Measurements from ENCODE around the gene HRG.
"Not testable (repeated sequence)": the region's sequence is repeated elsewhere in the genome, so short reads cannot be mapped to it uniquely, and the experiment has no call there.

Gene HRG, protein sequence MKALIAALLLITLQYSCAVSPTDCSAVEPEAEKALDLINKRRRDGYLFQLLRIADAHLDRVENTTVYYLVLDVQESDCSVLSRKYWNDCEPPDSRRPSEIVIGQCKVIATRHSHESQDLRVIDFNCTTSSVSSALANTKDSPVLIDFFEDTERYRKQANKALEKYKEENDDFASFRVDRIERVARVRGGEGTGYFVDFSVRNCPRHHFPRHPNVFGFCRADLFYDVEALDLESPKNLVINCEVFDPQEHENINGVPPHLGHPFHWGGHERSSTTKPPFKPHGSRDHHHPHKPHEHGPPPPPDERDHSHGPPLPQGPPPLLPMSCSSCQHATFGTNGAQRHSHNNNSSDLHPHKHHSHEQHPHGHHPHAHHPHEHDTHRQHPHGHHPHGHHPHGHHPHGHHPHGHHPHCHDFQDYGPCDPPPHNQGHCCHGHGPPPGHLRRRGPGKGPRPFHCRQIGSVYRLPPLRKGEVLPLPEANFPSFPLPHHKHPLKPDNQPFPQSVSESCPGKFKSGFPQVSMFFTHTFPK

DNA sequence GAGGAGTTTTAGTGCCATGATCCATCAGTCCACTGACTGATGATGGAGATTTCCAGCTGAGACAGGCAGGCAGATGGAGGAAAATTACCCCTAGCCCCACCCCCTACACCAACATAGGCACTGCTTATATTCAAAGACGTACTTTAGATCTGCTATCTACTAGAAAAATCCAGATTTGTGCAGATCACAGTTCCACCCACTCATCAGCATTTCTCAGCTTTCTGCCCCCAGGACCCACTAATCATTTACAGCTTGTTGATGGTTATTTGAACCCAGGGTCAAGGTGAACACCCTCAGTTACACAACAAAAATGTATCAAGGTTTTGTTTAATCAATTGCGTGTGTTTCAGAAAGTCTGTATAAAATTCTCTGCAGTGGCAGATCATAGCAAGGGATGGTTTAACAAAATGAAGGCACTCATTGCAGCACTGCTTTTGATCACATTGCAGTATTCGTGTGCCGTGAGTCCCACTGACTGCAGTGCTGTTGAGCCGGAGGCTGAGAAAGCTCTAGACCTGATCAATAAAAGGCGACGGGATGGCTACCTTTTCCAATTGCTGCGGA, at the start of gene HRG:
HRG (plus strand) TSS at position 390 of the 564 bp plus-strand sequence; CDS start at position 408, 18 bp downstream.
- DNase-seq: no peak

DNA sequence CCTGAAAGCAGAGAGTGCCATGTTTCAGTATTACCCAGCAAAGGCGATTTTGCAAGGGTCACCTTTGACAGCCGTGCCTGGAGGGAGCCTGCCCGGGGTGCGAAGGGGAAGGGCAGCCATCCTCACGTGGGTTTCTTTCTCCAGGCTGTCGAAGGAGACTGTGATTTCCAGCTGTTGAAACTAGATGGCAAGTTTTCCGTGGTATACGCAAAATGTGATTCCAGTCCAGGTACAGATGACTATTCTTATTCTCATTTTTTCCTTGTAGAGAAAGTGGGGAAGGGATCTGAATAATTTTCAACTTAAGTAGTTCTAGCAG, 49.6 kb upstream of the HRG start:
- no peak for DNase-seq

DNA sequence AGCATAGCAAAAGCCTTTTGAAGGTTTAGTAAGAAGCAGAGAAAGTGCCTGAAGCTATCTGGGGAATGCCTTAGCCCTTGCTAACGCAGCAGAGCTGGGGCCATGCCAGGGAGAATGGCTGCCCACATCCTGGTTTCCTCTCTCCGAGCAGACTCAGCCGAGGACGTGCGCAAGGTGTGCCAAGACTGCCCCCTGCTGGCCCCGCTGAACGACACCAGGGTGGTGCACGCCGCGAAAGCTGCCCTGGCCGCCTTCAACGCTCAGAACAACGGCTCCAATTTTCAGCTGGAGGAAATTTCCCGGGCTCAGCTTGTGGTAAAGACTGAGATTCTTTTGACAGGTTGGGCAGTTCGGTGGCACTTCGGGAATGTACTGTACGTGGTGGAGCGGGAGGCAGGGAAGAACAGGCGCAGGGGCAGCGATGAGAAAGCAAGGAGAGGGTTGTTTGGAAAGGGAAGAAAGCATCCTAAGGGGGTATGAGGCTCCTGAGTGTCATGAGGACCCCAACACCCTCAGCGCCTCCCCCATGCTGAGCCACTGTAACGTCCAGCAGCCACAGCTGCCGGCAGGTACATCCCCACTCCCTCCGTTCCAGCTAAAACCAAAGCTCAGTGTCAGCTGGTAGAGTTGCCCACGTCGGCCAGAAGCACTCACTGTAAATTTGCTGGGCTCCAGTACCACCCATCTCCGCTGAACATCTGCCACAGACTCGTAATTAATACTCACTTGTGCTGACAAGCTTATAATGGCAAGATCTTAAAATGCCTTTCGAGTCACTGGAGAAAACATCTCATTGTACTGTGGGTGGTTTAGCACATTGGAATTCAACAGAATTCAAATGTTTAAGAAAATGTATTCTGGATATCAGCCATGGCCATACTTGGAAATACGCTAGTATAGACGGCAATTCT, 48.5 kb upstream of the HRG start:
- peak; percentile 73 for DNase-seq

DNA sequence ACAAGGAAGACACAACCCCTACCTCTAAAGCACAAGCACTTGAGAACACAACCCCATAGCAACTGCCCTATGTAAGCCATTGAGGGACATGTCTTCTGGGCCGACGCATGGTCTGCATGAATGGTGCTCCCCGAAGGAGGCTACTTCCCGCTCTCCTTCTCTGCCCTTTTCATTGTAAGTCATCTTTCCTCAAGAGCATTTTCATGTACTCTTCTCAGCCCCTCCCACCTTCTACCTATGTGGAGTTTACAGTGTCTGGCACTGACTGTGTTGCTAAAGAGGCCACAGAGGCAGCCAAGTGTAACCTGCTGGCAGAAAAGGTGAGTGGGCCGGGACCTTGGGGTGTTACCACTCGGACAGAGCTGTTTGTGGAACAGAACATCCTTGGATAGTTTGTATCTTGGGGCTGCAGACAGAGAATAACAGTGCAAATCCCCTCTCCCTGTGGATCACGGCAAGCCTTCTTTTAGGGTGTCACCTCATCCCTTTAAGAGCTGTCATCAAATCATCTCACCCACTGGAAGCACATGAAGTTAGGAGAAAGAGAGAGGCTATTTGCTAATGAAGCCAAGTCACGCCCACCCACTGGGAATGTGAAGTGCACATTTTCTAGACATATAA, 47.4 kb upstream of the HRG start:
- DNase-seq: no peak

DNA sequence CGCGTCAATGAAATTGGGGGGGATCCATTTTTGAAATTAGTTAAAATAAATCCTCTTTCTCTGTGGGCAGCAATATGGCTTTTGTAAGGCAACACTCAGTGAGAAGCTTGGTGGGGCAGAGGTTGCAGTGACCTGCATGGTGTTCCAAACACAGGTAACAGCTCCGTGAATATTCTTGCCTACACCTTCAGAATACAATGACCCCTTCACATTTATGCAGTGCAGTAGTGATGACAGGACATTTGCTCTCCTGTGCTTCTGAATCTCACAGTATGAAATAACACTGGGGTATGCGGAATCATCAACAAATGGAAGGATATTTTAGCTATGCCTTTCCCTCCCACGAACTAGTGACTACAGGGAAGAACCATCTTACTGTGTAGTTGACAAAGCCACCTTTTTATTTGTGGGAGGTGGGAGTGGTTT, 46.0 kb upstream of the HRG start:
- no peak for DNase-seq

DNA sequence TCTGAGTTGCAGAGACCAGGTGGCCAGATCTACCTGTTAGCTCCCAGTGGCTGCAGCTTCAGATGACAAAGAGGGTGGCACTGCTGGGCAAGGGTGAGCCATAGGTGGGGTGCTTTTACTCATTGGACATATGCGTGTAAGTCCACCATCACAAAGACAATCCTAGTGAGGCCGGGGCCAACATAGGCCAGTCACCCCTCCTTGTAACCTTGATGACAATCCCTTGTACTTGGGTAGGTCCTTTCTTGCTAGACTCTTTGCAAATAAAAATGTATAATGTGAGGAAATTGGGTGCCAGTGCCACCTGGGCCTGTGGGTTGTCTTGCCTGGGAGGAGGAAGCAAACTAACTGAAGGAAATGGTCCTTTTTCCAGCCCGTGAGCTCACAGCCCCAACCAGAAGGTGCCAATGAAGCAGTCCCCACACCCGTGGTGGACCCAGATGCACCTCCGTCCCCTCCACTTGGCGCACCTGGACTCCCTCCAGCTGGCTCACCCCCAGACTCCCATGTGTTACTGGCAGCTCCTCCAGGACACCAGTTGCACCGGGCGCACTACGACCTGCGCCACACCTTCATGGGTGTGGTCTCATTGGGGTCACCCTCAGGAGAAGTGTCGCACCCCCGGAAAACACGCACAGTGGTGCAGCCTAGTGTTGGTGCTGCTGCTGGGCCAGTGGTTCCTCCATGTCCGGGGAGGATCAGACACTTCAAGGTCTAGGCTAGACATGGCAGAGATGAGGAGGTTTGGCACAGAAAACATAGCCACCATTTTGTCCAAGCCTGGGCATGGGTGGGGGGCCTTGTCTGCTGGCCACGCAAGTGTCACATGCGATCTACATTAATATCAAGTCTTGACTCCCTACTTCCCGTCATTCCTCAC, 45.4 kb upstream of the HRG start:
- DNase-seq: no peak

DNA sequence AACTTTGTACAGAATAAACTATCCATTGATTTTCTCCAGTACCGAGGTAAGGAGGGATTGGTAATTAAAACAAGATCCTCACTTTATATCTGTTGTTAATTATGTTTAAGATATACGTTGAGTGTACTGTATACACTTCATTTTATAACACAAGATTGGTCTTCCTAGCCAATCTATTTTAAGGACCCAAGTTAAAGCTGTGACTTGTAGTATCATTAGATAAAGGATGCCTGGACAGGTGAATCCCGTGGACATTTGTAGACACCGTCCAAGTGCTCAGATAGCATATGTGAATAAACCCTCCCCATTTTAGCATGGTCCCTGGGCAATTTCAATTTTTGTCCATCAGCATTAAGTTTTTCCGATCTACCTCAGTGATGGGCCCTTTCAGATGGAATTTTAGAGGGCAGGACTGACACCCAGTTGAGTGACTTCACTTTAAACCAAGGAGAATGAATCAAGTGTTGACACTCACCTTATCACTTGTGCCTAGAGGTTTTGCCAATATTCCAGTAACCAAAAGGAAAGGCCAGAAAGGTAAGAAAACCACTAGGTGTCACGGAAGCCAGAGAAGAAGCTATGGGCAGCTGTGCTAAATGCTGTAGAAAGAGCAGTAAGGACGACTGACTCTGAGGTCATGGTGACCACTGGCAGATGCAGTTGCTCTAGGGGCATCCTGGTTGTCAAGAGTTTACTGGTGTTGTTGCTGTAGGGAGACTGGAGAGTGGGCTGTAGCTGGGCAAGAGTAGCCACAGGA, 43.7 kb upstream of the HRG start:
- no peak for DNase-seq

DNA sequence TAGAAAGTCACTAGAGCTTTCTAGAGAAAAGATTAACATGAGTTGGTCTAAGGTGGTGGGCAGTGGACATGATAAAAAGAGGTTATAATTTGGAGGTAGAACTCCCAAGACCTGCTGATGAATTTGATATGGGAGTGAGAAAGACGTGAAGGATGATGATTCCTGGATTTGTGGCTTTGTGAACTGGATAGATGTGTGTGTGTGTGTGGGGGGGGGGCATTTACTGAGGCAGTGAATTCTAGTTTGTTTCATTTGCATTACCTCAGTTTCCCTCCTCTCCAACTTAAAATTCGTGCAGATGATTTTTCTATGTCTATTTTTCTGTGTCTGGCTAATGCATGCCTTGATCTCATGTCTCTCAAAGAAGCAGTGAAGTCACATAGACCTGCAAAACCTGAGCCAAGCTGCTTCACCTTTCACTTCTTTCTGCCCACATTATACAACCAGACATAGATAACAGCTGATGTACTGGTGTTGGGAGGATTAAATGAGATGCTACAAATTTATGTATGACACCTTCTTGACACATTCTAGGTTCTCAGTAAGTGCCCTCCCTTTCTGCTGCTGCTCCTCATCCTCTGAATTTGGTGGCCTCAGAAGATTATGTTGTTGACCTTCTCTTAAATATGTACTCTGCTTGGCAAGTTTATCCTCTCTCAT, 43.0 kb upstream of the HRG start:
- no peak for DNase-seq

DNA sequence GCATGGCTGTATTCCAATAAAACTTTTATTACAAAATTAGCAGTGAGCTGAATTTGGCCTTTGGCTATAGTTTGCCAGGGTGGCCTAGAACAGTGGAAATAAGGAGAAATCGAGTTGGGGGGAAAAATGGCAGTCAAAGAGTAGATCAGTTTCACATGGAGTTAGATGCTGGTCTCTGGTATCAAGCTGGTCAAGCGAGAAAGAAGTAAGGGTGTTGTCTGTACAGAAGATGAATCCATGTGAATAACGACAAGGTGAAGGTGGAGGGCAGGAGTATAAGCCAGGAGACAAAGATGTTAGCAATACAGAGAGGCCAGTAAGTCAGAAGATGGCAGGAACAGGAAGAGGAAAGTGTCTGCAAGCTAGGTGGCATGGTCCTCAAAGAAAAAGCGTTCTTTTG, 41.2 kb upstream of the HRG start:
- DNase-seq: no peak

DNA sequence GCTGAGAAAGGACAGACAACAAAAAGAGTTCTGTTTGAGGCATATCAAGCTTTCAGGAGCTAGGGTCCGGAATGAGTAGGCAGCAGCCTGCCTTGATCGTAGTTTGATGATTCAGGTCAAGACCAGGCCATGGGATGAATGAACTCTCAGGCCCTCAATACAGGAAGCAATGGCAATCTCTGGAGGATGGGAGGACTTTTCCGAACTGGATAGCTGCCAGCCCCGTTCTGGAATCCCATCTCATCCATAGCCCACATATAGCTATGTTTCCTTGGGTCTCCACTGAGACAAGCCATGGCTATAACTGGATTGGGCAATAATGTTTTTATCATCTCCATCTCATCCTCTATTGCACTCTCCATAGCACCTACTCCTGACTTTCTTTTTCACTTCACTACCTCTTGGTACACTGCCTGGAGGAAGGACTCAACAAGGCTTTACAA, 40.2 kb upstream of the HRG start:
- no peak for DNase-seq

DNA sequence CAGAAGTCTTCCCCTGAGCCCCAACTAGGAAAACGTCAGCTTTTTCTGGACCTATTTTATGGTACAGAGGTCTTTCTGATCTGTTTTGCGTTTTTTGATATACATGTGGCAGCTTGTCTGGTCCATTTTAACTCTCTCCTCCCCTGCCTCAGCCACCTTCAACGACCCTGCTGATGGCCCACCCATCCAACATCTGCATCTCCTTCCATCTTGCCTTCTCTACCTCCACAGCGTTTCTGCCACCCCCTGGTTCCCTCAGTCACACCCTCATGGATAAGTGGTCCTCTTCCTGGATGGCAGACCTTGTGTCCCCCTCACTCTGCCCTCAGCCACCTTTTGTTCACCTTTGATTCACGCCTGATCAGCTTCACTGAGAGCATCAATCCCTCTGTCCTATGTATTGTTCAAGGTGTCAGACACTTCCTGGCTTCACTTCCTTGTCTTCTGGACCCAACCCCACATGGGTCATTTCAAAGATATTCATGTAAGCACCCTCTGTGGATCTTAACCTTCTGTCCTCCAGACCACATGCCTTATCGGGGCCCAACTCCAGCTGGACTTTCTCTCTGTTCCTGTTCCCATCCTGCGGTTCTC, 39.5 kb upstream of the HRG start:
- no peak for DNase-seq

DNA sequence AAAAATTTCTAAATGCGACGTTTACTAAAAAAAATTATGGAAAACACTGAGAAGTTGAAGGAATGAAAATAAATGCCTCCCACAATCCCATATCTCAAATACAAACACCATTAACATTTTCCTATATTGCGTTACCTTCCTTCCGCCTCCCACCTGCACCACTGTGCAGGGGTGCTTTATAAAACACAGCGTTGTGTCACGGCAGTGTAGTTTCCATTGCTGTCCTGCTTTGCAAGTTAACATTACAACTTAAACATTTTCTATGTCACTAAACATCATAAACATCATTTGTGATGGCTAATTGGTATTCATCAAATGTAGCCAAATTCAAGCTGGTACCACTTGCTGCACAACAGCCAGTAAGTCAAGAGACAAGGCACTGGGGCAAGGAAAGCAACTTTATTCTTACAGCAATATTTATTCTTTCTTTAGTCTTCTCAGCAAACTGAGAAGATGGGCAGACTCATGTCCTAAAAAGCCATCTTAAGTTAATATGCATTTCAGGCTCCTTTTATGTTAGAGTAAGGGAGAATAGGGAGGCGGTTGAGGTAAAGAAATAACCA, 37.9 kb upstream of the HRG start:
- DNase-seq: no peak

DNA sequence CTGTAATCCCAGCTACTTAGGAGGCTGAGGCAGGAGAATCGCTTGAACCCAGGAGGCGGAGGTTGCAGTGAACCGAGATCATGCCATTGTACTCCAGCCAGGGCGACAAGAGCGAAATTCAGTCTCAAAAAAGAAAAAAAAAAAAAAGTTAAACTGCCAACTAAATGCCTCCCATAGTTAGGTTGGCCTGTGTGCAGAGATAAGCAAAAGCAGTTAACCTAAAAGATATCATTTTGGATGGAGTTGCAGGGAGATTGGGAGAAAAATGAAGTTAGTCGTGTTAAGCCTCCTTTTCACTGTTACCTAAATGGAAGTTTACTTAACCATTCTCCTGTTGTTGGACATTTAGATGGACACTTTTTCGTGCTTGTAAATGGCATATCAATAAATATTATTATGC, 37.1 kb upstream of the HRG start:
- DNase-seq: no peak

DNA sequence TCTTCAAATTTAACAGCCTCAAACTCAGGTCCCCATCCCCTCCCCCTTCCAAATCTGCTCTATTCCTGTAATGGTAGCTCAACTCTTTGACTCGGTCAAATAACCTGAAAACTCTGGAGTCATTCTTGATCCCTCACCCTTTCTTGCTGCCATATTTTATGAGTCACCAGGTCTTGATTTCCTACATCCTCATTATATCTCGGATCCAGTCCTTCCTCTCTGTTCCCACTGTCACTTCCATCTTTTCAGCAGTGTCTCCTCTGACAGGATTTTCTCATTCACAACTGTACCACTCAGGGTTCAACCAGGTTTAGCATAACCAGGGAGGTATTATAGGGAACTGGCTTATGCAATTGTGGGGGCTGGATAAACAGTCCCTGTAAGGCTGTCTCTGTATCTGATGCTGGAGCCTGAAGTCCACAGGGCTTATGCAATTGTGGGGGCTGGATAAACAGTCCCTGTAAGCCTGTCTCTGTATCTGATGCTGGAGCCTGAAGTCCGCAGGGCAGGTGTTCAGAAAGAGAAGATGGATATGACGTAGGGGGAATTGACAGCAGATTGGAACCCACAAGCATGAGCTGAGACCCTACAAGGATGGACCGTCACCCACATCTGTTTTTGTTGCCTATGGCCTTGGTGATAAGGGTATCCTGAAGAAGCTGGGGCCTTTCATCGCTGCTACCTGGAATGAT, 34.7 kb upstream of the HRG start:
- DNase-seq: no peak

DNA sequence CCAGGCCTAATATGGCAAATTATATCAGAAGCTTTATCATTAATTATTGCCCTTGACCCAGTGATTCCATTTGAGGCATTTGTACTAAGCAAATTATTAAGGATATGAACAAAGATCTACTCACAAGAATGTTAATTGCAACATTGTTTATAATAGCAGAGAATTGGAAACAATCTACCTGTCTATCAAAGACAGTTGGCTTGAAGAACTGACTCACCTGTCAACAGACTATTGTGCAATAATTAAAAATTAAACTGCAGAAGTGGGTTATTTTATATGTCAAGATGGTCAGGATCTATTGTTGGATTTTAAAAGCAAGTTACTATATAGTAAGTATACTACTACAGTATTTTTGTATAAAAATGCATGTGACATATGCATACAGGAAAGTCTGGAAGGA, 32.3 kb upstream of the HRG start:
- no peak for DNase-seq

DNA sequence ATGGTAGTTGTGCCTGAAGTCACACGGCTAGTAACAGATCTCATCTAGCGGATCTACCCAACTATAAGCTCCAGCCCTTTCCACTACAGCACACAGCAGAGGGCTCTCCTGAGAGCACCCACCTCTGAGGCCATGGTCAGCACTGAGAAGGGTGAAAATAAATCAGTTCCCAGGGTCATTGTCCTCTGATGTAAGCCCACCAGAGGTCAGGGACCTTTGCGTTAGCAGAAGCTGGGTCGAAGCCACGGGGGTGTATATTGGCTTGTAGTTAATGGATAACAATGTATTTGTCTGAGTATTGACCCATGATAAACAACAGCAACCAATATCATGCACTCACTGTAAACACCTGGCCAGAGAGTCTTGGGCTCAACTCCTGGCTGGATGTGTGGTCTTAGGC, 31.6 kb upstream of the HRG start:
- not testable (repeated sequence) for DNase-seq

DNA sequence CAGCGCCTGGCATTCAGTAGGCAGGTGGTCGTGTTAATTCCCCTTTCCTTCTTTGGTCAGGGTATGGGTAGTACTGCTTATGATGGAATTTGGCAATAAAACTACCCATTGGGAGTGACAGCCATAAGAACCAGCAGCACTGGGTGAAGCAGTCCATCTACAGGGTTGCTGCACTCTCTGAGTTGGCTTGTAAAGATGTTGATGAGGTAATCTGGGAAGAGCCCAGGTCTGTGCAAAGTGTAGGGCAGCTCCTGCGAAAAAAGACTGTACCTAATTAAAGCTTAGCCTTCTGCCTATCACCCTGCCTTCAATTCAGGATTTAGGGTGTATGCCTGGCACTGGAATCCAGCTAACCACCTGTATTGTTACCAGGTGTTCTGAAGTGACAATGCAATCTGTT, 30.3 kb upstream of the HRG start:
- no peak for DNase-seq

DNA sequence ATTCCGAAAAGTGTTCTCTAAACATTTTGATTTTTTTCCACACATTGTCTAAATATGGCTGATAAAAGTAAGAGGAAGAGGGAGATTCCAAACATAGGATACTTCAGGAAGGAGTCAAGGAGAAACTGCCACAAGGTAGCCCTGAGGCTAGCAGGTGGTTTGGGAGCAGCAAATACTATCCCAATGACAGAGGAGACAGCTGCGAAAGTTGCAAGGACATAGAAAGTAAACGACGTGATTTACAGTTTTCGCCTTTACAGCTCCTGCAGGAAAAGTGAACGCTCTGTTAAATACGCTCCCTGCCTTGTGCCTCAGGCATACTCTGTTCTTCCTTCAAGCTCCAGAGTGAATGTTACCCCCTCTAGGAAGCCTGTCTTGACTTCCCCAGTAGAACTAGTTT, 29.3 kb upstream of the HRG start:
- no peak for DNase-seq

DNA sequence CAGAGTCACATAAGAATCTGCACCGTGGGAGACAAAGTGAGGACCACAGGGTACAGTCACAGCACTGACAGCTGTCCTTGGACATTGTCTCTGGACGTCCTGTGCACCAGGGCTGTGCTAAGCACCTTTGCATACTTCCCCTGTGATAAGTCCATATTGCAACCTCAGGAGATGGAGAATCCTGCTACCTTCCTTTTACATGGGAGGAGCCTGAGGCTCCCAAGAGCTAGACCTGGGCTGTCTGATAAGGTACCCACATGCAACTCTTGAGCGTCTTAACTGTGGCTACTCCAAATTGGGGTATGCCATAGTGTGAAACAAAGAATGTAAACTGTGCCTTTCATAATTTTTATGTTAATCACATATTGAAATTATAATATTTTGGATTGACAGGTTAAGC, 28.1 kb upstream of the HRG start:
- no peak for DNase-seq
